K562 (cell line): ENCODE measurements around the gene MIB2. TPM values are rescaled to one million over a fixed set of nuclear protein-coding genes. Genes with fewer than 3 reads are reported as not detected.

Source experiments
- ATF3 ChIP-seq, 2 experiments: fragments of 450-650 bp in 1 of 2; sonication (generic) in 1 of 2; formaldehyde crosslinking in 1 of 2; IDR thresholded peaks in 1 of 2; conservative IDR thresholded peaks in 1 of 2; 2 replicates each; pipeline versions ENCODE4 v1.6.1 to v1.8.1; 2016 to 2023; ENCODE audit warnings: mild to moderate bottlenecking in 2 of 2, moderate library complexity in 2 of 2, inconsistent platforms in 1 of 2, missing genetic modification reagents in 1 of 2
- CHD7 ChIP-seq: fragments of 200-600 bp; sonication (generic); IDR thresholded peaks from one replicate; pipeline ENCODE4 v1.6.1; 2012; ENCODE audit warnings: mild to moderate bottlenecking, low read depth, low read length, inconsistent platforms
- HIVEP1 ChIP-seq: fragments of 250-450 bp; sonication (Bioruptor Pico); IDR thresholded peaks from 2 replicates; pipeline ENCODE4 v1.4.0; 2020; ENCODE audit warnings: mild to moderate bottlenecking
- KAT7 ChIP-seq: sonication (generic); formaldehyde crosslinking; IDR thresholded peaks from 2 replicates; pipeline ENCODE4 v1.8.0; 2022; ENCODE audit warnings: missing genetic modification reagents, mild to moderate bottlenecking, borderline replicate concordance
- NFXL1 ChIP-seq: fragments of 450-650 bp; formaldehyde crosslinking; IDR thresholded peaks from 2 replicates; pipeline ENCODE4 v1.4.0; 2021; ENCODE audit warnings: mild to moderate bottlenecking
- SAFB ChIP-seq: fragments of 200-400 bp; formaldehyde crosslinking; IDR thresholded peaks from 2 replicates; pipeline ENCODE4 v1.6.1; 2017; ENCODE audit warnings: low read depth, low read length, borderline replicate concordance
- SNRNP70 ChIP-seq: fragments of 200-400 bp; formaldehyde crosslinking; optimal IDR thresholded peaks from 2 replicates; pipeline ENCODE3; 2017; ENCODE audit warnings: low read depth, low read length
- SREBF2 ChIP-seq: sonication (generic); formaldehyde crosslinking; IDR thresholded peaks from 2 replicates; pipeline ENCODE4 v1.4.0; 2020; ENCODE audit warnings: mild to moderate bottlenecking, missing genetic modification reagents
- STAG1 ChIP-seq: sonication (generic); formaldehyde crosslinking; IDR thresholded peaks from 2 replicates; pipeline ENCODE4 v1.5.0; 2020; ENCODE audit warnings: missing genetic modification reagents, borderline replicate concordance
- ZNF282 ChIP-seq: sonication (generic); formaldehyde crosslinking; IDR thresholded peaks from 2 replicates; pipeline ENCODE4 v1.8.1; 2023; ENCODE audit warnings: missing genetic modification reagents
- polyA plus RNA-seq, 8 experiments: library from polyadenylated mRNA; depleted of rRNA in 4 of 8; stranded (reverse) in 5 of 8; unstranded in 3 of 8; fragments of >200 nt; fragmentation: Nextera tagmentation in 2 of 8; fragmentation: Illumina TruSeq in 1 of 8; extraction: Ambion mirVana in 2 of 8; extraction: Trizol in 1 of 8; gene quantifications; 2 replicates each; pipeline versions ENCODE4 v1.2.1 to v1.2.3, GENCODE V29; 2011 to 2014; ENCODE audit warnings: inconsistent platforms in 1 of 8, missing spikeins in 1 of 8
- total RNA-seq, 7 experiments: library from RNA; depleted of rRNA in 6 of 7; stranded (reverse); fragments of >200 nt in 6 of 7; fragmentation: Illumina TruSeq in 2 of 7; extraction: Trizol in 2 of 7; gene quantifications; 2 replicates each; pipeline versions ENCODE4 v1.2.1 to v1.2.3, GENCODE V29; 2011 to 2021; ENCODE audit warnings: low replicate concordance in 1 of 7
- TF ChIP-seq, protein P1 (sequence below): sonication (generic); formaldehyde crosslinking; IDR thresholded peaks from 2 replicates; pipeline ENCODE4 v1.8.0; 2022; ENCODE audit warnings: mild to moderate bottlenecking, missing genetic modification reagents
- TF ChIP-seq, protein P2 (sequence below): sonication (generic); formaldehyde crosslinking; IDR thresholded peaks from 2 replicates; pipeline ENCODE4 v1.8.1; 2022; ENCODE audit warnings: missing genetic modification reagents

MIB2 gene
- total and polyA plus RNA-seq, 9 of the 15 experiments (the other 6 are each of a cell fraction or from before 2014, with no cell fraction given): 0.04 to 17.0 (median 4.9) TPM; not detected in 1

GRCh38 chr1:1616045-1616790, 918 bp downstream of the MIB2 start (continued):
- TF ChIP-seq CHD7: no peak
- no peak for TF ChIP-seq HIVEP1
- TF ChIP-seq, protein P1, sequence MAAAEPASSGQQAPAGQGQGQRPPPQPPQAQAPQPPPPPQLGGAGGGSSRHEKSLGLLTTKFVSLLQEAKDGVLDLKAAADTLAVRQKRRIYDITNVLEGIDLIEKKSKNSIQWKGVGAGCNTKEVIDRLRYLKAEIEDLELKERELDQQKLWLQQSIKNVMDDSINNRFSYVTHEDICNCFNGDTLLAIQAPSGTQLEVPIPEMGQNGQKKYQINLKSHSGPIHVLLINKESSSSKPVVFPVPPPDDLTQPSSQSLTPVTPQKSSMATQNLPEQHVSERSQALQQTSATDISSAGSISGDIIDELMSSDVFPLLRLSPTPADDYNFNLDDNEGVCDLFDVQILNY: no peak
- TF ChIP-seq STAG1: no peak
- peak; percentile 68; the same call in 1 of the 2 replicates for TF ChIP-seq ZNF282 (CRISPR knock-in tag)
- no peak for TF ChIP-seq NFXL1
- TF ChIP-seq, protein P2, sequence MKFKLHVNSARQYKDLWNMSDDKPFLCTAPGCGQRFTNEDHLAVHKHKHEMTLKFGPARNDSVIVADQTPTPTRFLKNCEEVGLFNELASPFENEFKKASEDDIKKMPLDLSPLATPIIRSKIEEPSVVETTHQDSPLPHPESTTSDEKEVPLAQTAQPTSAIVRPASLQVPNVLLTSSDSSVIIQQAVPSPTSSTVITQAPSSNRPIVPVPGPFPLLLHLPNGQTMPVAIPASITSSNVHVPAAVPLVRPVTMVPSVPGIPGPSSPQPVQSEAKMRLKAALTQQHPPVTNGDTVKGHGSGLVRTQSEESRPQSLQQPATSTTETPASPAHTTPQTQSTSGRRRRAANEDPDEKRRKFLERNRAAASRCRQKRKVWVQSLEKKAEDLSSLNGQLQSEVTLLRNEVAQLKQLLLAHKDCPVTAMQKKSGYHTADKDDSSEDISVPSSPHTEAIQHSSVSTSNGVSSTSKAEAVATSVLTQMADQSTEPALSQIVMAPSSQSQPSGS (CRISPR knock-in tag): peak; percentile 41; the same call in 1 of the 2 replicates
- peak; percentile 94; the same call in 1 of the 2 replicates for TF ChIP-seq KAT7
- 0 out of 2 replicates have a peak, but pooled peaks have one; percentile 36 for TF ChIP-seq SAFB
- TF ChIP-seq ATF3 (IDR thresholded peaks at IDR 0.05): no peak
- no peak for TF ChIP-seq ATF3 (CRISPR knock-in tag; conservative IDR thresholded peaks at IDR 0.05)
- no peak for TF ChIP-seq SREBF2 (CRISPR knock-in tag)
- no peak for TF ChIP-seq SNRNP70
